ENCODE results near the gene MAGEB6. TPM values are rescaled to one million over a fixed set of nuclear protein-coding genes. Genes with fewer than 3 reads are reported as not detected.
"Not testable (repeated sequence)": the region's sequence is repeated elsewhere in the genome, so short reads cannot be mapped to it uniquely, and the experiment has no call there.

Gene MAGEB6
- total RNA-seq, 2 donors from 2014 or later, result not detected

- no peaks in the 10 kb centered on the region for H3K9me3 ChIP-seq (ENCODE audit: control insufficient read depth, low read length)
These were observed 11.3 kb downstream of the MAGEB6 start for GRCh38 chrX:26203561-26203960.

GRCh38 chrX:26204717-26205116, 12.5 kb downstream of the MAGEB6 start:
- not testable (repeated sequence) for DNase-seq; H3K27ac Mint-ChIP-seq; H3K4me3 ChIP-seq (ENCODE audit: low read length); H3K9me3 ChIP-seq (ENCODE audit: control insufficient read depth, low read length); H3K9ac ChIP-seq (ENCODE audit: extremely low read depth, low read length, poor library complexity, severe bottlenecking); H3K4me1 ChIP-seq (ENCODE audit: control insufficient read depth, insufficient read depth, low read length); H3K36me3 Mint-ChIP-seq (ENCODE audit: low read depth); H3K36me3 ChIP-seq (ENCODE audit: control insufficient read depth, insufficient read depth, low read length); H3K27me3 ChIP-seq (ENCODE audit: control insufficient read depth, insufficient read depth, low read length, poor library complexity, severe bottlenecking); H3K4me1 Mint-ChIP-seq; H3K4me3 Mint-ChIP-seq; H3K27me3 Mint-ChIP-seq (ENCODE audit: insufficient read depth); H3K27ac ChIP-seq (ENCODE audit: low read depth, low read length)
- WGBS, 2 experiments (ENCODE audit: insufficient coverage in 1 of 2, insufficient read length in 1 of 2), result 95% methylated on average over 27 of the region's 27 CpGs; no CpG with 5 or more reads in 1 of the 2 experiments
- peaks cover 64% of the 10 kb centered on the region for H3K9me3 Mint-ChIP-seq

More at GRCh38 chrX:26203561-26203960, 11.3 kb downstream of the MAGEB6 start:
- H3K4me3 ChIP-seq (ENCODE audit: low read length), result no peak overlapping the region
- H3K36me3 ChIP-seq (ENCODE audit: control insufficient read depth, insufficient read depth, low read length), result no peaks in the 10 kb centered on the region
- H3K27me3 ChIP-seq (ENCODE audit: control insufficient read depth, insufficient read depth, low read length, poor library complexity, severe bottlenecking), result no peaks in the 10 kb centered on the region
- no peak overlapping the region for H3K27ac ChIP-seq (ENCODE audit: low read depth, low read length)
- TF ChIP-seq CTCF (conservative IDR thresholded peaks at IDR 0.05), result no peak
- no peaks in the 10 kb centered on the region for H3K4me1 Mint-ChIP-seq
- no peaks in the 10 kb centered on the region for H3K27me3 Mint-ChIP-seq (ENCODE audit: insufficient read depth)
- H3K4me3 Mint-ChIP-seq, result no peak overlapping the region
- no peak overlapping the region for H3K9ac ChIP-seq (ENCODE audit: extremely low read depth, low read length, poor library complexity, severe bottlenecking)
- H3K9me3 Mint-ChIP-seq, result peaks cover 70% of the 10 kb centered on the region
- no peaks in the 10 kb centered on the region for H3K36me3 Mint-ChIP-seq (ENCODE audit: low read depth)
- H3K27ac Mint-ChIP-seq, result no peak overlapping the region
- no peak for DNase-seq
- no peaks in the 10 kb centered on the region for H3K4me1 ChIP-seq (ENCODE audit: control insufficient read depth, insufficient read depth, low read length)

- Mint-ChIP-seq H3K27ac (no peak overlapping the region), H3K27me3 (ENCODE audit: insufficient read depth) (no peaks in the 10 kb centered on the region), H3K4me1 (no peaks in the 10 kb centered on the region), H3K4me3 (no peak overlapping the region), H3K9me3 (peaks cover 47% of the 10 kb centered on the region), H3K36me3 (ENCODE audit: low read depth) (no peaks in the 10 kb centered on the region)
- H3K9ac ChIP-seq (ENCODE audit: extremely low read depth, low read length, poor library complexity, severe bottlenecking), result no peak overlapping the region
- TF ChIP-seq CTCF (conservative IDR thresholded peaks at IDR 0.05), result no peak
- DNase-seq, result no peak
- no peak overlapping the region for H3K27ac ChIP-seq (ENCODE audit: low read depth, low read length)
- H3K4me3 ChIP-seq (ENCODE audit: low read length), result no peak overlapping the region
- no peaks in the 10 kb centered on the region for H3K36me3 ChIP-seq (ENCODE audit: control insufficient read depth, insufficient read depth, low read length)
- H3K4me1 ChIP-seq (ENCODE audit: control insufficient read depth, insufficient read depth, low read length), result no peaks in the 10 kb centered on the region
- no peaks in the 10 kb centered on the region for H3K9me3 ChIP-seq (ENCODE audit: control insufficient read depth, low read length)
- WGBS, 2 experiments (ENCODE audit: insufficient coverage in 1 of 2, insufficient read length in 1 of 2), result 83 to 86% methylated on average over 1 to 3 of the region's 3 CpGs
- H3K27me3 ChIP-seq (ENCODE audit: control insufficient read depth, insufficient read depth, low read length, poor library complexity, severe bottlenecking), result no peaks in the 10 kb centered on the region
These were observed 15.8 kb downstream of the MAGEB6 start for GRCh38 chrX:26208012-26208411.

GRCh38 chrX:26215869-26216268, 23.6 kb downstream of the MAGEB6 start, which contains the start of gene MAGEB5:
Gene MAGEB5, plus strand, starts transcription at chrX:26216169. Its CDS starts 1,133 bp downstream, at chrX:26217302.
- Mint-ChIP-seq H3K36me3 (ENCODE audit: low read depth) (no peaks in the 10 kb centered on the region), H3K9me3 (peaks cover 65% of the 10 kb centered on the region)
- peaks cover 12% of the 10 kb centered on the region for H3K9me3 ChIP-seq (ENCODE audit: control insufficient read depth, low read length)

More at GRCh38 chrX:26215869-26216268, 23.6 kb downstream of the MAGEB6 start, which contains the start of gene MAGEB5:
- Histone ChIP-seq H3K4me1 (ENCODE audit: control insufficient read depth, insufficient read depth, low read length) (no peaks in the 10 kb centered on the region), H3K9ac (ENCODE audit: extremely low read depth, low read length, poor library complexity, severe bottlenecking) (no peak within 1 kb of the TSS), H3K4me3 (ENCODE audit: low read length) (no peak within 1 kb of the TSS), H3K36me3 (ENCODE audit: control insufficient read depth, insufficient read depth, low read length) (no peaks in the 10 kb centered on the region), H3K27ac (ENCODE audit: low read depth, low read length) (no peak within 1 kb of the TSS), H3K27me3 (ENCODE audit: control insufficient read depth, insufficient read depth, low read length, poor library complexity, severe bottlenecking) (no peaks in the 10 kb centered on the region)
- 84 to 92% methylated on average over 2 to 5 of the region's 5 CpGs for WGBS, 2 experiments (ENCODE audit: insufficient coverage in 1 of 2, insufficient read length in 1 of 2)
- H3K4me1 Mint-ChIP-seq, result no peaks in the 10 kb centered on the region
- H3K4me3 Mint-ChIP-seq, result no peak within 1 kb of the TSS
- no peak within 1 kb of the TSS for H3K27ac Mint-ChIP-seq
- H3K27me3 Mint-ChIP-seq (ENCODE audit: insufficient read depth), result no peaks in the 10 kb centered on the region
- DNase-seq, result no peak
- no peak for TF ChIP-seq CTCF (conservative IDR thresholded peaks at IDR 0.05)
